GM12875 (cell line): Measurements from ENCODE around the gene PLA2G6.
"Not testable (repeated sequence)": the region's sequence is repeated elsewhere in the genome, so short reads cannot be mapped to it uniquely, and the experiment has no call there.

Source experiments
- H3K4me3 ChIP-seq: one replicate; pipeline ENCODE4 v1.5.1; 2011; ENCODE audit warnings: low read depth, low read length, control low read depth
- CTCF ChIP-seq: IDR thresholded peaks from 2 replicates; pipeline ENCODE4 v1.5.1; 2011; ENCODE audit warnings: low read depth, mild to moderate bottlenecking, control low read depth, inconsistent platforms, low read length, moderate library complexity, borderline replicate concordance; ENCODE audit not compliant: insufficient read depth

The PLA2G6 gene

DNA sequence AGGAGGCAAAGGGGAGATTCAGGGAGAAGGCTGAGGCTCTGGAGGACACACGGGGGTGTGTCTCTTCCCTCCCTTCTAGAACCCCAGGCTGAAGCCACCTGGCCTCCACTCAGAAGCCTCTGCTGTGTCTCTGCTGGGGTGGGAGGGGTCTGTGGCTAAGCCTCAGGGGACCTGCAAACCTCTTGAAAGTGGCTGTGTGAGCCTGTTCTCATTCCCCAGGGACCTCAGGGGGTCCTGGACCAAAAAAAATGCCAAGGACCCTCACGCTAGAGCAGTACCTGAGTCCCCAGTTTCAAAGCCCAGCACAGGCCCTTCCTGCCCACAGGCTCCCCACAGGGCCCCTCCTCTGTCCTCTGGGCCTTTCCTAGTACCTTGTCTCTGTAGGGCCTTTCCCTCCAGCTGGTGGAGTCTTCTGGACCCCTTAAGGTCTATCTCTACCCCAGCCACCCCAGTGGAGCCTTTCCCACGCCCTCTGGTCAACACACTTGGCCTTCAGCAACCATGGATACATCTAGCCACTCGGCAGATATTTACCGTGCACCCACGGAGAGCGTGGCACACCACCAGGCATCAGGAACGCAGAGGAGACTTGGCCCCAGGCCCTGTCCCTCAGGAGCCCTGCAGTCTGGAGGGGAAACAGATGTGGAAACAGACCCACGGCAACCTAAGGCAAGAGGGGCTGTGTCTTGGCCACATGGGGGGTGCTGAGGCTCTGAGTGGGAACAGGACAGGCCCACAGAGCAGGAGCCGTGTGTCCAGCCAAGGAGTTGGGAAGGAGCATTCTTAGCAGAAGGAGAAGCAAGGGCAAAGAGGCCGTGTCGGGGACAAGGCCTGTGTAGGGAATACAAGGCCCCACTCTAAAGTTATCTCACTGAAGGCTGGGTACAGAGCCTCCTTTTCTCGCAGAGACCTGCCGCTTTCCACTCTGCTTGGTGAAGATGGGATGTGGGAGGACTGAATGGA is 18.5 kb downstream of the PLA2G6 start:
- peak overlapping the region; percentile 21 for H3K4me3 ChIP-seq
- TF ChIP-seq CTCF = no peak

DNA sequence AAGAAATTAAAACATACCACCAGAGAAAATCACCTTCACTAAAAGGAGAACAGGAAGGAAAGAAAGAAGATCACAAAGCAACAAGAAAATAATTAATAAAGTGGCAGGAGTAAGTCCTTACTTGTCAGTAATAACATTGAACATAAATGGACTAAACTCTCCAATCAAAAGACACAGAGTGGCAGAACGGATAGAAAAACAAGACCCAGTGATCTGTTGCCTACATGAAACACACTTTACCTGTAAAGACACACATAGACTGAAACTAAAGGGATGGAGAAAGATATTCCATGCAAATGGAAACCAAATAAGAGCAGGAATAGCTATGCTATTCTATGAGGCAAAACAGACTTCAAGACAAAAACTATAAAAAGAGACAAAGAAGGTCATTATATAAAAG is 25.9 kb downstream of the PLA2G6 start:
- no peak overlapping the region for H3K4me3 ChIP-seq
- no peak for TF ChIP-seq CTCF

GRCh38 chr22:38154563-38154915 is 27.1 kb downstream of the PLA2G6 start:
- H3K4me3 ChIP-seq = not testable (repeated sequence)

GRCh38 chr22:38153821-38154562 is 27.6 kb downstream of the PLA2G6 start:
- H3K4me3 ChIP-seq = no peak overlapping the region
- no peak for TF ChIP-seq CTCF

DNA sequence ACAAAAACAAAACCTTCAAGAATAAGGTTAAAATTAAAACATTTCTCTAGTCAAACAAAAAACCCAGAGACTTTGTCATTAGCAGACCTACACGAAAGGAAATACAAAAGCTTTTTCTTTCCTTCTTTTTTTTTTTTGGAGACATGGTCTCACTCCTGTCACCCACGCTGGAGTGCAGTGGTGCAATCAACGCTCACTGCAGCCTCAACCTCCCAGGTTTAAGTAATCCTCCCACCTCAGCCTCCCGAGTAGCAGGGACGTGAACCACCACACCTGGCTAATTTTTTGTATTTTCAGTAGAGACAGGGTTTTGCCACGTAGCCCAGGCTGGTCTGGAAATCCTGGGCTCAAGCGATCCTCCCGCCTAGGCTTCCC is 30.5 kb downstream of the PLA2G6 start:
- TF ChIP-seq CTCF = no peak
- H3K4me3 ChIP-seq = no peak overlapping the region

- TF ChIP-seq CTCF = no peak
- no peak overlapping the region for H3K4me3 ChIP-seq
Measured at GRCh38 chr22:38148245-38148644, 33.4 kb downstream of the PLA2G6 start.

DNA sequence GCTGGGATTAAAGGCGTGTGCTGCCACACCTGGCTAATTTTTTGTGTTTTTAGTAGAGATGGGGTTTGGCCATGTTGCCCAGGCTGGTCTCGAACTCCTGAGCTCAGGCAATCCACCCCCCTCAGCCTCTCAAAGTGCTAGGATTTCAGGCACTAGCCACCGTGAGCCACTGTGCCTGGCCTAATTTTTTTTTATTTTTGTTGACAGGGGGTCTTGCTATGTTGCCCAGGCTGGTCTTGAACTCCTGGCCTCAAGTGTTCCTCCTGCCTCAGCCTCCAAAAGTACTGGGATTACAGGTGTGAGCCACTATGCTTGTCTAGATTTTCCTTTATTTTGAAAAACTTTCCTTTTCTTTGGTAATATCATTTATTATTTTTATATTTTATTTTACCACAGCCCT is 35.5 kb downstream of the PLA2G6 start:
- not testable (repeated sequence) for H3K4me3 ChIP-seq

- H3K4me3 ChIP-seq = no peak overlapping the region
- TF ChIP-seq CTCF = no peak
Measured at GRCh38 chr22:38144025-38144405, 37.6 kb downstream of the PLA2G6 start.
